KMS-11 (cell line): ENCODE results near the gene GPER1.
"Not testable (repeated sequence)": the region's sequence is repeated elsewhere in the genome, so short reads cannot be mapped to it uniquely, and the experiment has no call there.

Source experiments
- H2AFZ ChIP-seq: fragments of 200-600 bp; sonication (generic); 2 replicates; pipeline ENCODE4 v1.6.1; 2016; ENCODE audit warnings: antibody characterized with exemption, mixed run types, low read depth
- H3K27ac ChIP-seq: fragments of 200-600 bp; sonication (generic); 2 replicates; pipeline ENCODE4 v1.6.1; 2016; ENCODE audit warnings: mild to moderate bottlenecking, mixed run types
- H3K27me3 ChIP-seq: fragments of 200-600 bp; sonication (generic); 2 replicates; pipeline ENCODE4 v1.6.1; 2017; ENCODE audit warnings: mild to moderate bottlenecking, low read depth, mixed run types, moderate library complexity; ENCODE audit not compliant: insufficient read depth
- H3K36me3 ChIP-seq: fragments of 200-600 bp; sonication (generic); 2 replicates; pipeline ENCODE4 v1.6.1; 2017; ENCODE audit warnings: mild to moderate bottlenecking, mixed run types; ENCODE audit not compliant: insufficient read depth
- H3K4me1 ChIP-seq: fragments of 200-600 bp; sonication (generic); 2 replicates; pipeline ENCODE4 v1.6.1; 2016; ENCODE audit warnings: mild to moderate bottlenecking, low read depth, mixed run types; ENCODE audit not compliant: poor library complexity, severe bottlenecking
- H3K4me2 ChIP-seq: fragments of 200-600 bp; sonication (generic); 2 replicates; pipeline ENCODE4 v1.7.0; 2016; ENCODE audit warnings: mild to moderate bottlenecking, mixed run types
- H3K4me3 ChIP-seq: fragments of 200-600 bp; sonication (generic); IDR thresholded peaks from 2 replicates; pipeline ENCODE4 v1.6.1; 2017; ENCODE audit warnings: low read depth, low read length, mixed read lengths; ENCODE audit not compliant: insufficient read depth
- H3K79me2 ChIP-seq: fragments of 200-600 bp; sonication (generic); 2 replicates; pipeline ENCODE4 v1.6.1; 2016; ENCODE audit warnings: low read depth, mixed run types; ENCODE audit not compliant: insufficient read depth
- H3K9ac ChIP-seq: fragments of 200-600 bp; sonication (generic); 2 replicates; pipeline ENCODE4 v1.6.1; 2016; ENCODE audit warnings: mild to moderate bottlenecking, mixed run types
- H4K20me1 ChIP-seq: fragments of 200-600 bp; sonication (generic); 2 replicates; pipeline ENCODE4 v1.6.1; 2016; ENCODE audit warnings: mild to moderate bottlenecking, mixed run types; ENCODE audit not compliant: insufficient read depth
- TF ChIP-seq, protein P1 (sequence below): fragments of 200-600 bp; sonication (generic); conservative IDR thresholded peaks from 2 replicates; pipeline ENCODE4 v1.6.1; 2017; ENCODE audit warnings: low read depth, mild to moderate bottlenecking, antibody characterized with exemption, low read length, moderate library complexity, mixed read lengths

Gene GPER1

DNA sequence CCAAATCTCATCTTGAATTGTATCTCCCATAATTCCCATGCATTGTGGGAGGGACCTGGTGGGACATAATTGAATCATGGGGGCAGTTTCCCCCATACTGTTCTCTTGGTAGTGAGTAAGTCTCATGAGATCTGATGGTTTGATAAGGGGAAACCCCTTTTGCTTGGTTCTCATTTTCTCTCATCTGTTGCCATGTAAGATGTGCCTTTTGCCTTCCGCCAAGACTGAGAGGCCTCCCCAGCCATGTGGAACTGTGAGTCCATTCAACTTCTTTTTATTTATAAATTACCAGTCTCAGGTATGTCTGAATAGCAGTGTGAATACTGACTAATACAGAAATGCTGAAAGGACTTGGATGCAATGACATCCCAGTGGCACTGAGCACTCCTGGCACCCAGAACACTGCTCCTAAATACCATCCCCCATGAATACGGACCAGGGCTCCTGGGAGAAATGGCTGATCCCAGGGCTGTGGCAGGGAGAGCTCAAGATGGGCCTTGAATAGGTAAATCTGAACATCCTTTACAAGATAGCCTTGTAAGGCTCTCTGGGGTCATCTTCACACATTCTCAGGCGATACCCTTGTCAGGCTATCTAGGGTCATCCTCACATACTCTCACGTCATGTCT lies 52.7 kb downstream of the GPER1 start:
- Histone ChIP-seq H3K79me2 (peaks cover 5% of the 10 kb centered on the region; the same call in 1 of the 2 replicates), H3K27me3 (no peaks in the 10 kb centered on the region), H3K27ac (no peak overlapping the region), H3K9ac (no peak overlapping the region), H3K4me1 (peaks cover 18% of the 10 kb centered on the region), H2AFZ (no peak overlapping the region), H3K36me3 (no peaks in the 10 kb centered on the region), H3K4me3 (no peak overlapping the region), H3K4me2 (no peak overlapping the region), H4K20me1 (no peaks in the 10 kb centered on the region)
- TF ChIP-seq, protein P1, sequence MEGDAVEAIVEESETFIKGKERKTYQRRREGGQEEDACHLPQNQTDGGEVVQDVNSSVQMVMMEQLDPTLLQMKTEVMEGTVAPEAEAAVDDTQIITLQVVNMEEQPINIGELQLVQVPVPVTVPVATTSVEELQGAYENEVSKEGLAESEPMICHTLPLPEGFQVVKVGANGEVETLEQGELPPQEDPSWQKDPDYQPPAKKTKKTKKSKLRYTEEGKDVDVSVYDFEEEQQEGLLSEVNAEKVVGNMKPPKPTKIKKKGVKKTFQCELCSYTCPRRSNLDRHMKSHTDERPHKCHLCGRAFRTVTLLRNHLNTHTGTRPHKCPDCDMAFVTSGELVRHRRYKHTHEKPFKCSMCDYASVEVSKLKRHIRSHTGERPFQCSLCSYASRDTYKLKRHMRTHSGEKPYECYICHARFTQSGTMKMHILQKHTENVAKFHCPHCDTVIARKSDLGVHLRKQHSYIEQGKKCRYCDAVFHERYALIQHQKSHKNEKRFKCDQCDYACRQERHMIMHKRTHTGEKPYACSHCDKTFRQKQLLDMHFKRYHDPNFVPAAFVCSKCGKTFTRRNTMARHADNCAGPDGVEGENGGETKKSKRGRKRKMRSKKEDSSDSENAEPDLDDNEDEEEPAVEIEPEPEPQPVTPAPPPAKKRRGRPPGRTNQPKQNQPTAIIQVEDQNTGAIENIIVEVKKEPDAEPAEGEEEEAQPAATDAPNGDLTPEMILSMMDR, result no peak

DNA sequence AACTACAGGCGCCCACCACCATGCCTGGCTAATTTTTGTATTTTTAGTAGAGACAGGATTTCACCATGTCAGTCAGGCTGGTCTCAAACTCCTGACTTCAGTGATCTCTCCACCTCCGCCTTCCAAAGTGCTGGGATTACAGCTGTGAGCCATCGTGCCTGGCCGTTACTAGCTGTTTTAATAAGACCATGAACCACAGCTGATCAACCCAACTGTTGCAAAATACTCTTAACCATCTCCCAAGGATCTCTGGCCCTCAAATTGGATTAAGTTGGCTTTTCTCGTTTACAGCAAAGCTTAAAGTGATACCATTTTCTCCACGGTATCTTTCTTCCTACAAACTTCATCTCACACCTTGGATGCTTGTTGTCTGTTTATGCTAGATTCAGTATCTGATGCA lies 53.7 kb downstream of the GPER1 start:
- Histone ChIP-seq H3K27me3 (no peaks in the 10 kb centered on the region), H4K20me1 (no peaks in the 10 kb centered on the region), H3K27ac (no peak overlapping the region), H3K36me3 (no peaks in the 10 kb centered on the region), H3K4me3 (no peak overlapping the region), H2AFZ (no peak overlapping the region), H3K4me1 (peaks cover 15% of the 10 kb centered on the region), H3K79me2 (peaks cover 5% of the 10 kb centered on the region; the same call in 1 of the 2 replicates), H3K4me2 (no peak overlapping the region), H3K9ac (no peak overlapping the region)
- TF ChIP-seq, protein P1, result no peak

DNA sequence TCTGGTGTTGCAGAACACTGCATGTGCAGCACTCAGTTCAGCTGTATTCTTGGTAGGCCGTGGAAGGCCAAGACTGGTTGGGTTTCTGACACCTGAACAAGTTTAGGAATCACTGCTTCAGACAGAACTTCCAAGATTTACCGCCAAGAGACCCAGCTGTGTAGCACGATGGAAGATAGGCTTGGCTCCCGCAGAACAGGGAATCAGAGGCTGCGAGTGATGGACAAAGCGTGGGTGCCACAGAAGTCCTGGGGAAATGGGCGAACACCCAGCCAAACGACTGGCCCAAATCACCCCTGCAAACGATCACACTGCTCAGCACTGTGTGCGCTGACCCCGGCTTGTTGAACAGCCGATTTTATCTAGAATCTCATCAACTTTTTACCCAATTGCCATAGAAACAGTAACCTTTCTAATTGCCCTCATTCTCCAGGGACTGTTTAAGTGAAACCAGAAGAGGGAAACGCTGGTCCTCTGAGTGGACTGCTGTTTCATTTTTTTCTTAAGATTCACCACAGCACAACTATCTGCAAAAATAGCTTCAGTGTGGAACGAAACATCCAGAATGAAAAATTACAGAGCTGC lies 54.2 kb downstream of the GPER1 start:
- Histone ChIP-seq H3K27ac (no peak overlapping the region), H3K4me2 (no peak overlapping the region), H2AFZ (no peak overlapping the region), H3K4me3 (no peak overlapping the region), H3K36me3 (no peaks in the 10 kb centered on the region), H4K20me1 (no peaks in the 10 kb centered on the region), H3K27me3 (no peaks in the 10 kb centered on the region), H3K4me1 (peaks cover 10% of the 10 kb centered on the region), H3K79me2 (peaks cover under 1% of the 10 kb centered on the region; the same call in 1 of the 2 replicates), H3K9ac (no peak overlapping the region)
- TF ChIP-seq, protein P1, result no peak

DNA sequence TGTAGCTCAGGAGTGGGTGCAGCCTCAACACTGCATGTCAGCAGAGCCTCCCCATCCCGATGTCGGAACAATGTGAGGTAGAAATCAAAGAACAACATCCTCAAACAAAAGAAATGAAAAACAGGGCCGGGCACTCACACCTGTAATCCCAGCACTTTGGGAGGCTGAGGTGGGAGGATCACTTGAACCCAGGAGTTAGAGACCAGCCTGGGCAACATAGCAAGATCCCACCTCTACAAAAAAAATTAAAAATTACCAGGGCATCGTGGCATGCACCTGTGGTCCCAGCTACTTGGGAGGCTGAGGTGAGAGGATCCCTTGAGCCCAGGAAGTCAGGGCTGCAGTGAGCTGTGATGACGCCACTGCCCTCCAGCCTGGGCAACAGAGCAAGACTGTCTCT lies 55.1 kb downstream of the GPER1 start:
- not testable (repeated sequence) for H3K4me1 ChIP-seq, H3K27me3 ChIP-seq, H3K36me3 ChIP-seq, H2AFZ ChIP-seq, H3K79me2 ChIP-seq, H3K9ac ChIP-seq, H3K4me3 ChIP-seq, H3K27ac ChIP-seq, H3K4me2 ChIP-seq, H4K20me1 ChIP-seq
